ENCODE data around the gene STON1.

STON1 gene

DNA sequence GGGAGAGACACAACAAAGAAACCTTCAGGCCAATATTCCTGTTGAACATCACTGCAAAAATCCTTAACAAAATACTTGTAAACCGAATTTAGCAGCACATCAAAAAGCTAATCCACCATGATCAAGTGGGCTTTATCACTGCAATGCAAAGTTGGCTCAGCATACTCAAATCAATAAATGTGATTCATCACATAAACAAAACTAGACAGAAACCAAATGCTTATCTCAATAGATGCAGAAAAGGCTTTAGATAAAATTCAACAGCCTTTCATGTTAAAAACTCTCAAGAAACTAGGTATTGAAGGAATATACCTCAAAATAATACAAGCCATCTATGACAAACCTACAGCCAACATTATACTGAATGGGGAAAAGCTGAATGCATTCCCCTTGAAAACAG lies 108.3 kb downstream of the STON1 start:
- H3K4me3 ChIP-seq (ENCODE audit: low read depth, low read length) = no peak overlapping the region
- no peak for TF ChIP-seq CTCF (IDR thresholded peaks at IDR 0.05; ENCODE audit: borderline replicate concordance, insufficient read depth, low read depth, low read length)

Data from GM12875 (cell line).